Activated CD4-positive, alpha-beta T cell treated with anti-CD3 and anti-CD28 coated beads, Interleukin-2, amount 50 U/mL, for 24 hours (primary cell): ENCODE data around the gene OBI1.

Experiments used
- DNase-seq, 2 donors: peaks; one replicate each; pipeline ENCODE4 v3.0.0-alpha.2; 2020; ENCODE audit warnings: low read depth in 1 of 2, low spot score in 1 of 2

OBI1 gene

DNA sequence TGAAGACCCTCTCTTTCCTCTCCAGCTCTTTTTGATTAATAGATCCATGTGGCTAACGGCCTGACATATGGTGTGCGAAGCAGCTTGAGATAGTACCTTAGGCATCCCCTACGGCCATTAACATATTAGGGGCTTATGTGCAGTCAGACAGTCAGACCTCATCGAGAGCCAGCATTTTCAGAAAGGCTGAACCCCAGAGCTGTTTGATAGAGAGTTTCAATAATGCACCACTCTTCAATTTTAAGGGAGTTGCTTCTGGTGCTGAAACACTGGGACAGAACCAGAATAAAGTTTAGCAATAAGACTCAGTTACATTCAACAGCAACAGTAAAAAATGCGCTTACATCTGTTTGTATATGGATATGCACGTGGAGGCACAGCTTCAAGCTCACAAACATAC lies 66.4 kb downstream of the OBI1 start:
- DNase-seq: no peak

DNA sequence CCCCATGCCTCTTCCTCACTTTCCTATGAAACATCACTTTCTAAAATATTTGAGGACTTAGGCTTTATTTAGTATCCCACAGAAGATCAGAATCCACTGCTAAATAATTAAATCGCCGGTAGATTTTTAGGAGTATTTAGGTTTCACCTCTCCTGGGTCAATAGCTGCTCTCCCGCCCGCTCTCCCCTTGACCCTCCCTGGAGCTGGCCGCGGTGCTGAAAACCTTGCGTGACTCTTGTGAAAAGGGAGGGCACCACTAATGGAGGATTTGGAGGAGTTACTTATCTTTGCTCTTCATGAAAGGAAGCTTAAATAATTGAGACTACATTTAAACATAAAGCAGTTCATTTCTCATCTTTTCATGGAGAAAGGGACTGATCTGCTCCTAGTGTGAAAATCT lies 69.7 kb downstream of the OBI1 start:
- DNase-seq: no peak

DNA sequence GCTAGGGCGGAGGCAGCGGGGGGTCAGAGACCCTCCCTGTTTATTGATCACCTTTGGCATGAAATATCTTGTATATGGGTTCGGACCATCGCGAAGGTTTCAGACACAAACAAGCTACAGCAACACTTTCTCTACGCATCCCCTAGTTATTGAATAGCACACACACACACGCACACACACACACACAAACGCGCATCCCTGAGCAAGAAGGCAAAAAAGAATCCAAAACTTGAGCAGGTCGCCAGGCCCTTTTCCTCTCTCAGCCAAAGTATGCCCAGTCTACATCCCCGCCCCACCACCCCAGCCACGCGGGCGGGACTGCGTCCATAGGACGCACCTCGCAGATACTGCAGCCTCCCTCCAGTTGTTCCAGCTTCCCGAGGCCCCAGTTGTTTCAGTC lies 71.6 kb downstream of the OBI1 start:
- DNase-seq: no peak

DNA sequence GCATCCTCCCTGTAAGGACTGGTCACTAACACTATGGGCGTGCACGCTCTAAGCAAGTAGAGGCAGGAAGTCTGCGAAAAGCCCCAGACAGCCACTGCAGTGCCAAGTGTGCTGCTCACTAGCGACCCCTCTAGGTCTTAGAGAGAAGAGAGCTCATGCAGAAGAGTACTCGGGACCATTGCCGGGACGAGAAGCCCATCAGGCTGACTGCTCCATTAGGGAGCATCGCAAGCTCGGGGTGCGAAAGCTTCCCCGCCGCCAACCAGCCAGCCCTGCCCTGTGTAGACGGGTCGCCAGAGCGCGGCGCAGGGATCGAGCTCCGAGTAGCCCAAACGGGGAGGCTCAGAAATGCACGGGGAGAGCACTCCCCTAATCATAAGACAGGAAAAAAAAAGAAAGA lies 72.2 kb downstream of the OBI1 start:
- DNase-seq: no peak

DNA sequence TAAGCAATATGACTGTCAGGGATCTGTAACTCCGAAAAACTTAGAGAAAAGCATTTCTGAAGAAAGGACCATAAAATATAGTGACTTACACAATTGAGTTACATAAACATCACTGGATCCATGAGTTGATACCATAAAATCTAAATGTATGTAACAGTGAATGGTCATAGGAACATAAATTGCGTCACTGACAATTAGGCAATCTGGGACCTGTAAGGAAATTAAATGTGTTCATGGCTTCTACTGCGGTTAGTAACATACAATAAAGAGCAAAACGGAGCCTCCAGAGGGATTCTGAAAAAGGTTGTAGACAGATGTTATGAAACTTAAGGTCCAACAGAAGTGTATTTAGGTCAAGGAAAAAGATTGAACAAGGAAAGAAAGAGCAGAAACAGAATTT lies 82.7 kb downstream of the OBI1 start:
- no peak for DNase-seq

DNA sequence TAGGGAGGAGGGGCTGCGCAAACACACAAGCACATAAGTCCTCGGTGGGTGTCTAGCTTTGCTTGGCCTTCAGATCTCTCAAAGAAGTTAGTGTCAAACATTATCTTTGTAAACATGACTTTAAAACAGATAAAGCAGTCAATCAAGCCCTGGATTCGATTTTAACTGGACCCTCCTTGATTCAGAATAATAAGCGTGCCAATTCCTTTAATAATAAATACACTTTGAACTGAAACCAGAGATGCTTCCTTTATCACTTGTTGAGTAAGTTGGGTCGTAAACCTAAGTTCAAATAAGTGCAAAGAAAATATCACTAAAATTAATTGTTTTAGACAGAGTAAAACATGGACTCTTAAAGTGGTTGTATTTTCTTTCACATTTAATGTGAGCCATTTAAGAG lies 86.5 kb downstream of the OBI1 start:
- DNase-seq: no peak

DNA sequence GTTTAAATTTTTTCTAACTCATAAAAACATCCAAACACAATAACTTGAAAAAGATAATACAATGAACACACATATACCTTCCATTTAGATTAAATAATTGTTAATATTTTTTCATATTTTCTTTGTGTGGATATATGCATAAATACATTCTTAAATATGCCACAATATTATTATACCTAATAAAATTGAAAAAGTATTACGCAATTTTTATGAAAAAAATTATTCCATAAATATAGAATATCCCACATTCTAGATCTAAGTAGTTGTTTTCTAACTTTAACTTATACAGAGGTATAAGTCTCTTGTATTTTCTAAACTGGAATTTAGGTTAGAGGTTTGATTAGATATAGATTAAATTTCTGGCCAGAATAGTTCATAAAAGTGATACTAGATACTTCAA lies 89.9 kb downstream of the OBI1 start:
- DNase-seq: no peak

DNA sequence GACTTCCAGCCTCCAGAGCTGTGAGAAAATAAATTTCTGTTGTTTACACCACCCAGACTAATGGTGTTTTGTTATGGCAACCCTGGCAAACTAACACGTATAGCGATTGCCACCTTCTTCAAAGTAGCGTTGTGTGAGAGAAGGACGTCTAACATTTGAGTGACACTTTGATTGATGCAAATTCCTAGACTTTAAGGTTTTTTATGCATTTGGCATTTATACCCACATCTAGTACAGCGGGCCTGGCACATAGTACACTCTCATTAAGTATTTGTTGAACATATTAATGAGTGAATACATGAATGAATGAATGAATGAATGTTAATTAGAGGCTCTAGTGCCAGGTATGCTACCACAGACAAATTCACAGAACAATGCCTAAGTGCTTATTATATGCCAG lies 92.3 kb downstream of the OBI1 start:
- DNase-seq: no peak
